GM10266 (cell line): Measurements from ENCODE around the gene PEPD.

Experiments
- DNase-seq: peaks from one replicate; pipeline ENCODE4 v3.0.0; 2012; ENCODE audit errors: extremely low spot score
- TF ChIP-seq, protein P1 (sequence below): IDR thresholded peaks from 2 replicates; pipeline ENCODE4 v1.5.1; 2012; ENCODE audit warnings: mild to moderate bottlenecking, low read depth; ENCODE audit not compliant: control insufficient read depth, insufficient read depth; ENCODE audit errors: missing control alignments

The PEPD gene

DNA sequence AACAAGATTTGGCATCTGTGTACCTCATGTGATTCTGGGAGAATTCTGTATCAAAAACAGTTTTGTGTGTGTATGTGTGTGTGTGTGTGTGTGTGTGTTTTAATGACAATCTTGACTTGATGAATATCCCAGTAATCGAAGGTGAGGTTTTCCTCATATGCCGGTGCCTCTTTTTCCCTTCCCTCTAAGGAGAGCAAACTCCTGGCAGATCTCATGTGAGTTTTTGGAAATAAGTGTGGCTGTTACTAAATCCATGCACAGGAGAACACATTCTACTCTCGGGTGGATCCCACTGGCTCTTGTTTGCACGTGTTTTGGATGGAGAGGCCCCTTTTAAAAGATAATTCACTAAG is 177.0 kb downstream of the PEPD start:
- TF ChIP-seq, protein P1, sequence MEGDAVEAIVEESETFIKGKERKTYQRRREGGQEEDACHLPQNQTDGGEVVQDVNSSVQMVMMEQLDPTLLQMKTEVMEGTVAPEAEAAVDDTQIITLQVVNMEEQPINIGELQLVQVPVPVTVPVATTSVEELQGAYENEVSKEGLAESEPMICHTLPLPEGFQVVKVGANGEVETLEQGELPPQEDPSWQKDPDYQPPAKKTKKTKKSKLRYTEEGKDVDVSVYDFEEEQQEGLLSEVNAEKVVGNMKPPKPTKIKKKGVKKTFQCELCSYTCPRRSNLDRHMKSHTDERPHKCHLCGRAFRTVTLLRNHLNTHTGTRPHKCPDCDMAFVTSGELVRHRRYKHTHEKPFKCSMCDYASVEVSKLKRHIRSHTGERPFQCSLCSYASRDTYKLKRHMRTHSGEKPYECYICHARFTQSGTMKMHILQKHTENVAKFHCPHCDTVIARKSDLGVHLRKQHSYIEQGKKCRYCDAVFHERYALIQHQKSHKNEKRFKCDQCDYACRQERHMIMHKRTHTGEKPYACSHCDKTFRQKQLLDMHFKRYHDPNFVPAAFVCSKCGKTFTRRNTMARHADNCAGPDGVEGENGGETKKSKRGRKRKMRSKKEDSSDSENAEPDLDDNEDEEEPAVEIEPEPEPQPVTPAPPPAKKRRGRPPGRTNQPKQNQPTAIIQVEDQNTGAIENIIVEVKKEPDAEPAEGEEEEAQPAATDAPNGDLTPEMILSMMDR, result no peak
- no peak for DNase-seq

DNA sequence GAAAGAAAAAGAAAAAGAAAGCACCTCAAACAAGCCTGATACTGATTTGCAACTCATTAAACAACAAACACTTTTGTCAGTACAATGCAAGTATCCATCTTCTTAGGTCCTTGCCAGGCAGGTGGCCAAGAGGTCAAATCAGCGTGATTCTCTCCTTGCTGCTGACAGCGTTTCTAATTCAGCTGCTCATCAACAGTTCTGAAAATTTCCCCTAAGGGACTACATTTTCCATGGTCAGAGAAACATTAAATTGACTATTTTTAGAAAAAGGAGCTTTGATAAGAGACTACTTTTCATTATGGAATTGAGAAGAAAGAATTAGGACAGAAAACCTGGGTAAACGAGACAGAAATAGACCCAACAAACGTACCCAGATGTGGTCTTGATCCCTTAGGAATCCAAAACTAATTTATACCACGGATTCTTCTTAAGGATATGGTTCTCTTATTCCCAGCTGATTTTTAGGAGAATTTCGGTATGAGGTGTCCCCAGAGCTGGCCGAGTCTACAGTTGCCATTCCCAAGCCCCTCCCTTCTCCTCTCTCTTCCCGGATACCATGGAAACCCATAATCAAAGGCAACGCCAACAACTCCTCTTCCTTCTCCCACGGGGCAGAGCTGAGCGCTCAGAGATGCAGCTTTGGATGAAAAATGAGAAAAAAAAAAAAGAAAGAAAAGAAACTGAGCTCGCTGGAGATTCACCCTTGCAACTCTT is 177.6 kb downstream of the PEPD start:
- DNase-seq, result no peak
- TF ChIP-seq, protein P1, result no peak

DNA sequence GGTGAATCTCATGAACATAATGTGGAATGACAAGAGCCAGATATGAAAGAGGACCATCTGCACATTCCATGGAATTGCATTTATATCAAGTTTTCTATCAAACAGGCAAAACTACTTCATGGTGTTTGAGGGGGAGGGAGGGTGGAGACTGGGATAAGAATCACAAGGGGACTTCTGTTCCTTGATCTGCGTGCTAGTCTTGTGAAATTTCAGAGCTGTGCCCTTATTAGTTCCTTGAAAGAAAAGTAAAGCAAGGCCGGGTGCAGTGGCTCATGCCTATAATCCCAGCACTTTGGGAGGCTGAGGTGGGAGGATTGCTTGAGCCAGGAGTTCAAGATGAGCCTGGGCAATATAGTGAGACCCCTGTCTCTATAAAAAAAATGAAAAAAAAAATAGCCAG is 178.3 kb downstream of the PEPD start:
- DNase-seq, result no peak
- TF ChIP-seq, protein P1, result no peak

DNA sequence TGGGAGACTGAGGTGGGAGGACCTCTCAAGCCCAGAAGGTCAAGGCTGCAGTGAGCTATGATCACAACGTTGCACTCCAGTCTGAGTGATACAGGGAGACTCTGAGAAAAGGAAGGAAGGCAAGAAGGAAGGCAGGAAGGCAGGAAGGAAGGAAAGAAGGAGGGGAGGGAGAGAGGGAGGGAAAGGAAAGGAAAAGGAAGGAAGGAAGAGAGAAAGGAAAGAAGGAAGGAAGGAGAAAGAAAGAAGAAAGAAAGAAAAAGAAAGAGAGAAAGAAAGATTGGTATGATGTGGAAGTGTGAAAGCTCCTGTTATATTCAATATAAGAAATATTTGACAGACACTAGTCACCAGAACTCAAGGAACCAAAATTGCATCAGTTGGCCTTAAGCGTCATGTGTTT is 180.6 kb downstream of the PEPD start:
- no peak for DNase-seq
- TF ChIP-seq, protein P1, result no peak

DNA sequence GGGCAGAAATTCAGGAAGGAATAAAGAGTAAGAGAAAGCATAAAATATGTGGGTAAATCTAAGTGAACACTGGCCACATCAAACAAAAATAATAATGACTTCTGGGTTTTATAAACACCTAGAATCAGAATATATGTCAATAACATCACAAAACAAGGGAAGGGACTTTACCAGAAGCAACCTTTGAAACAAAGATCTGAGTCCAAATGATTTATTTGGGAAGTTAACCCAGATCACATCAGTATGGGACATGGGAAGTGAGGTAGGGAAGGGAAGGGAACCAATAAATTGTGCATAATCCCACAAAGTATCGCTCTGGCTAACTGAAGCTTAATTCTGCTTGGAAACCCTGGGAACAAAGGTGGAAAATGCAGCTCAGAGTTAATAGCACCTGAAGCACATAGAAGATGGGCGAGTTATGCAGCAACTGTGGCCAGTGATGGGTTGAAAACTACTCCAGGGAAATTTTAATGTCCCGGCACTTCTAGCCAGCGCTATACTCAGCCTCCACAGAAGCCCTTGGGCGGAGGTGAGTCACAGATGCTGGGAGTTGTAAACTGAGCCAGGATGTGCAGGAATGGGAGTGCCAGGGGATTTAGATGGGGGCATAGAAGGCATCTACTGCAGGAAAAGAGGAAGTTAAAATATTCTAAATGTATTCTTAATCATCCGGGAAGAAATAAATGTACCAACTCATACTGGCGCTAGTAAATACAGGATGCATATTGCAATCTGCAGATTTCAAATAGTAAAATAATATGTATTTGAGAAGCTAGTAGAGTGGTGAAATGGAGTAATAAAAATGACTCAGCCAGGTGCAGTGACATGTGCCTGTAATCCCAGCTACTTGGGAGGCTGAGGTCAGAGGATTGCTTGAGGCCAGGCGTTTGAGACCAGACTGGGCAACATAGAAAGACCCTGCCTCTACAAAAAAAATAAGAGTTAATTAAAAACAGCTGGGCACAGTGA is 182.3 kb downstream of the PEPD start:
- no peak for DNase-seq
- TF ChIP-seq, protein P1, result no peak
